ENCODE measurements around the gene GRIK1. TPM values are rescaled to one million over a fixed set of nuclear protein-coding genes. Genes with fewer than 3 reads are reported as not detected.

The GRIK1 gene
- total RNA-seq, 1 donor from 2014 or later, result 3.2 TPM

- no peak overlapping the region for H3K4me3 ChIP-seq
These were observed 291.0 kb downstream of the GRIK1 start for GRCh38 chr21:29648710-29649240.

DNA sequence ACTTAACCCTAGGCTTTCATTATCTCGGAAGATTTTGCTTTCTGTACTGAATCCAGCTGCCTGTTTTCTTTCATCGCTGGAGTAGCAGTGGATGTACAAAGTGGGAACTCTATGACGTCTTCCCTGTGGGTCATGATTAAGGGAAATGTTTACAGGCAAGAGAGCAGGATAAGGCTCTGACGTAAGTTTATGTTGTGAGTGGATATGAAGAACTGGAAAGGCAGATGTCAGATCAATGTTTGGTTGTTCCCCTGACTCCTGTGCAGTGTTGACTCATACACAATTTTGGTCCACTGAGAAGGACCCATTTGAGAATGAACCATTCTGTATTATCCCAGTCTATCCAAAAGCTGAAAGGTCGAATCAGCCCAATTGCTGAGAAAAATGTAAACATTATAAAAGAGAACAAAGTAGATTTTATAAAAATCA, 292.4 kb downstream of the GRIK1 start:
- intact Hi-C loops (cut with DNase I), result no loop called here
- Histone ChIP-seq H3K4me3 (no peak overlapping the region), H3K27me3 (no peaks in the 10 kb centered on the region), H3K36me3 (no peaks in the 10 kb centered on the region), H3K4me1 (no peaks in the 10 kb centered on the region), H3K9me3 (no peaks in the 10 kb centered on the region), H3K27ac (no peak overlapping the region)
- DNase-seq (ENCODE audit: extremely low spot score in 2 of 2), result no peak
- TF ChIP-seq CTCF (IDR thresholded peaks at IDR 0.05), result no peak
- TF ChIP-seq POLR2A (IDR thresholded peaks at IDR 0.05), result no peak
- TF ChIP-seq POLR2AphosphoS5 (IDR thresholded peaks at IDR 0.05; ENCODE audit: insufficient read depth in 1 of 2, low read depth in 1 of 2), result no peak

More at GRCh38 chr21:29648710-29649240, 291.0 kb downstream of the GRIK1 start:
- Histone ChIP-seq H3K4me1 (no peaks in the 10 kb centered on the region), H3K27ac (no peak overlapping the region), H3K36me3 (no peaks in the 10 kb centered on the region), H3K9me3 (no peaks in the 10 kb centered on the region), H3K27me3 (no peaks in the 10 kb centered on the region)
- TF ChIP-seq CTCF (IDR thresholded peaks at IDR 0.05) (no peak), POLR2A (IDR thresholded peaks at IDR 0.05) (no peak), POLR2AphosphoS5 (IDR thresholded peaks at IDR 0.05; ENCODE audit: insufficient read depth in 1 of 2, low read depth in 1 of 2) (no peak)
- intact Hi-C loops (cut with DNase I), result no loop called here
- no peak for DNase-seq (ENCODE audit: extremely low spot score in 2 of 2)

- no peak overlapping the region for H3K4me3 ChIP-seq
- H3K4me1 ChIP-seq, result no peaks in the 10 kb centered on the region
- no peak for DNase-seq (ENCODE audit: extremely low spot score in 2 of 2)
- intact Hi-C loops (cut with DNase I), result no loop called here
- no peaks in the 10 kb centered on the region for H3K9me3 ChIP-seq
- H3K36me3 ChIP-seq, result no peaks in the 10 kb centered on the region
- H3K27ac ChIP-seq, result no peak overlapping the region
- no peak for TF ChIP-seq POLR2A (IDR thresholded peaks at IDR 0.05)
- no peak for TF ChIP-seq POLR2AphosphoS5 (IDR thresholded peaks at IDR 0.05; ENCODE audit: insufficient read depth in 1 of 2, low read depth in 1 of 2)
- no peak for TF ChIP-seq CTCF (IDR thresholded peaks at IDR 0.05)
- H3K27me3 ChIP-seq, result no peaks in the 10 kb centered on the region
These were observed 293.9 kb downstream of the GRIK1 start for GRCh38 chr21:29645666-29646553.

DNA sequence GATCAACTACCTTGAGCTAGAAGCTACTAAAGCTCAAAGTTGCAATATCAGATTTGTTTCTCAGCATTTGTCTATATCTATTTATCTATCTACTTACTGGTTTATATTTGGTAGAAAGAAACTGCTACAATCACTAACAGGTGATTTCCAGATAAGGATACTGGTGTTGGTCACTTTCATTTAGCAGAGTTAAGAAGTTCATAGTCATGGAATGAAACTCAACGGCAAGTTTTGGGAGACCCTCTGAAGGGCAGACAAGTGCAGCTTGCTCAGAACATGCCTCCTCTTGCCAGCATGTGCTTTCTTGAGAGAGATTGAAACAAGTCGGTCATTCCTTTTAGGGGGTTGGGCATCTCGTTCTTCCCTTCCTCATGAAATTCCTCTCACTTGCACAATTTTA, 296.5 kb downstream of the GRIK1 start:
- no peaks in the 10 kb centered on the region for H3K36me3 ChIP-seq

More for the DNA sequence above, 296.5 kb downstream of the GRIK1 start:
- no peak for DNase-seq (ENCODE audit: extremely low spot score in 2 of 2)
- TF ChIP-seq CTCF (IDR thresholded peaks at IDR 0.05), result no peak
- Histone ChIP-seq H3K4me1 (no peaks in the 10 kb centered on the region), H3K4me3 (no peak overlapping the region), H3K27ac (no peak overlapping the region), H3K9me3 (no peaks in the 10 kb centered on the region), H3K27me3 (no peaks in the 10 kb centered on the region)
- intact Hi-C loops (cut with DNase I), result no loop called here

Measured in vagina (tissue), 2 donors.